Fibroblast of skin of scalp (primary cell): Measurements from ENCODE around the gene VAV3.
A peak's percentile ranks its signal among the peaks of the same experiment; 100 is the strongest.
"Not testable (repeated sequence)": the region's sequence is repeated elsewhere in the genome, so short reads cannot be mapped to it uniquely, and the experiment has no call there.

Source experiments
- DNase-seq: peaks from one replicate; pipeline ENCODE4 v3.0.0-alpha.2; 2013

The VAV3 gene

GRCh38 chr1:107883562-107883961, 81.4 kb downstream of the VAV3 start:
- no peak for DNase-seq

- DNase-seq: no peak
Measured at GRCh38 chr1:107879927-107880326, 85.1 kb downstream of the VAV3 start.

- DNase-seq: peak; percentile 4
Measured at GRCh38 chr1:107879346-107879745, 85.6 kb downstream of the VAV3 start.

GRCh38 chr1:107877745-107878144, 87.2 kb downstream of the VAV3 start:
- DNase-seq: no peak

GRCh38 chr1:107877092-107877491, 87.9 kb downstream of the VAV3 start:
- peak; percentile 61 for DNase-seq

- no peak for DNase-seq
Measured at GRCh38 chr1:107875689-107876088, 89.3 kb downstream of the VAV3 start.

- DNase-seq: peak; percentile 8
Measured at GRCh38 chr1:107874221-107874620, 90.8 kb downstream of the VAV3 start.

GRCh38 chr1:107871687-107872395, 93.1 kb downstream of the VAV3 start:
- DNase-seq: no peak

- no peak for DNase-seq
Measured at GRCh38 chr1:107871259-107871658, 93.7 kb downstream of the VAV3 start.

GRCh38 chr1:107870696-107871095, 94.3 kb downstream of the VAV3 start:
- DNase-seq: peak; percentile 82

GRCh38 chr1:107867897-107868296, 97.1 kb downstream of the VAV3 start:
- no peak for DNase-seq

- DNase-seq: no peak
Measured at GRCh38 chr1:107867422-107867821, 97.6 kb downstream of the VAV3 start.

GRCh38 chr1:107866870-107867269, 98.1 kb downstream of the VAV3 start:
- no peak for DNase-seq

GRCh38 chr1:107865627-107866026, 99.4 kb downstream of the VAV3 start:
- DNase-seq: no peak

- no peak for DNase-seq
Measured at GRCh38 chr1:107863342-107863741, 101.6 kb downstream of the VAV3 start.

- DNase-seq: no peak
Measured at GRCh38 chr1:107862064-107862463, 102.9 kb downstream of the VAV3 start.

GRCh38 chr1:107858323-107858722, 106.7 kb downstream of the VAV3 start:
- no peak for DNase-seq

GRCh38 chr1:107851418-107851817, 113.6 kb downstream of the VAV3 start:
- no peak for DNase-seq

GRCh38 chr1:107844541-107845194, 120.3 kb downstream of the VAV3 start:
- DNase-seq: not testable (repeated sequence)

GRCh38 chr1:107843989-107844388, 121.0 kb downstream of the VAV3 start:
- no peak for DNase-seq

GRCh38 chr1:107842241-107842640, 122.7 kb downstream of the VAV3 start:
- no peak for DNase-seq

GRCh38 chr1:107840725-107841124, 124.3 kb downstream of the VAV3 start:
- no peak for DNase-seq

- DNase-seq: no peak
Measured at GRCh38 chr1:107838056-107838455, 126.9 kb downstream of the VAV3 start.

- DNase-seq: no peak
Measured at GRCh38 chr1:107835151-107835670, 129.8 kb downstream of the VAV3 start.
